ENCODE data around the gene DENND6B. TPM values are rescaled to one million over a fixed set of nuclear protein-coding genes. Genes with fewer than 3 reads are reported as not detected.

The DENND6B gene
- total and polyA plus RNA-seq, 4 donors: 0.86 to 1.2 (median 1.1) TPM

- WGBS: 90% methylated on average over 8 of the region's 8 CpGs
- TF ChIP-seq NR2F2 (IDR thresholded peaks at IDR 0.05): no peak
- TF ChIP-seq MAX (IDR thresholded peaks at IDR 0.05): no peak
- TF ChIP-seq HNF4A (conservative IDR thresholded peaks at IDR 0.05): no peak
- TF ChIP-seq RXRA (IDR thresholded peaks at IDR 0.05): no peak
- no peak for TF ChIP-seq JUND (IDR thresholded peaks at IDR 0.05)
- no peak for TF ChIP-seq HNF4G (IDR thresholded peaks at IDR 0.05)
- TF ChIP-seq CTCF (IDR thresholded peaks at IDR 0.05; ENCODE audit: low read depth, low read length, missing input control): no peak
- no peak for TF ChIP-seq FOXA2 (IDR thresholded peaks at IDR 0.05)
- TF ChIP-seq, protein P1, sequence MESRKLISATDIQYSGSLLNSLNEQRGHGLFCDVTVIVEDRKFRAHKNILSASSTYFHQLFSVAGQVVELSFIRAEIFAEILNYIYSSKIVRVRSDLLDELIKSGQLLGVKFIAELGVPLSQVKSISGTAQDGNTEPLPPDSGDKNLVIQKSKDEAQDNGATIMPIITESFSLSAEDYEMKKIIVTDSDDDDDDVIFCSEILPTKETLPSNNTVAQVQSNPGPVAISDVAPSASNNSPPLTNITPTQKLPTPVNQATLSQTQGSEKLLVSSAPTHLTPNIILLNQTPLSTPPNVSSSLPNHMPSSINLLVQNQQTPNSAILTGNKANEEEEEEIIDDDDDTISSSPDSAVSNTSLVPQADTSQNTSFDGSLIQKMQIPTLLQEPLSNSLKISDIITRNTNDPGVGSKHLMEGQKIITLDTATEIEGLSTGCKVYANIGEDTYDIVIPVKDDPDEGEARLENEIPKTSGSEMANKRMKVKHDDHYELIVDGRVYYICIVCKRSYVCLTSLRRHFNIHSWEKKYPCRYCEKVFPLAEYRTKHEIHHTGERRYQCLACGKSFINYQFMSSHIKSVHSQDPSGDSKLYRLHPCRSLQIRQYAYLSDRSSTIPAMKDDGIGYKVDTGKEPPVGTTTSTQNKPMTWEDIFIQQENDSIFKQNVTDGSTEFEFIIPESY (IDR thresholded peaks at IDR 0.05): no peak
- no peak for TF ChIP-seq YY1 (IDR thresholded peaks at IDR 0.05)
- TF ChIP-seq RAD21 (IDR thresholded peaks at IDR 0.05): no peak
- TF ChIP-seq GABPA (IDR thresholded peaks at IDR 0.05 in 1 of 2, conservative IDR thresholded peaks at IDR 0.05 in 1 of 2): no peak
- TF ChIP-seq, protein P2, sequence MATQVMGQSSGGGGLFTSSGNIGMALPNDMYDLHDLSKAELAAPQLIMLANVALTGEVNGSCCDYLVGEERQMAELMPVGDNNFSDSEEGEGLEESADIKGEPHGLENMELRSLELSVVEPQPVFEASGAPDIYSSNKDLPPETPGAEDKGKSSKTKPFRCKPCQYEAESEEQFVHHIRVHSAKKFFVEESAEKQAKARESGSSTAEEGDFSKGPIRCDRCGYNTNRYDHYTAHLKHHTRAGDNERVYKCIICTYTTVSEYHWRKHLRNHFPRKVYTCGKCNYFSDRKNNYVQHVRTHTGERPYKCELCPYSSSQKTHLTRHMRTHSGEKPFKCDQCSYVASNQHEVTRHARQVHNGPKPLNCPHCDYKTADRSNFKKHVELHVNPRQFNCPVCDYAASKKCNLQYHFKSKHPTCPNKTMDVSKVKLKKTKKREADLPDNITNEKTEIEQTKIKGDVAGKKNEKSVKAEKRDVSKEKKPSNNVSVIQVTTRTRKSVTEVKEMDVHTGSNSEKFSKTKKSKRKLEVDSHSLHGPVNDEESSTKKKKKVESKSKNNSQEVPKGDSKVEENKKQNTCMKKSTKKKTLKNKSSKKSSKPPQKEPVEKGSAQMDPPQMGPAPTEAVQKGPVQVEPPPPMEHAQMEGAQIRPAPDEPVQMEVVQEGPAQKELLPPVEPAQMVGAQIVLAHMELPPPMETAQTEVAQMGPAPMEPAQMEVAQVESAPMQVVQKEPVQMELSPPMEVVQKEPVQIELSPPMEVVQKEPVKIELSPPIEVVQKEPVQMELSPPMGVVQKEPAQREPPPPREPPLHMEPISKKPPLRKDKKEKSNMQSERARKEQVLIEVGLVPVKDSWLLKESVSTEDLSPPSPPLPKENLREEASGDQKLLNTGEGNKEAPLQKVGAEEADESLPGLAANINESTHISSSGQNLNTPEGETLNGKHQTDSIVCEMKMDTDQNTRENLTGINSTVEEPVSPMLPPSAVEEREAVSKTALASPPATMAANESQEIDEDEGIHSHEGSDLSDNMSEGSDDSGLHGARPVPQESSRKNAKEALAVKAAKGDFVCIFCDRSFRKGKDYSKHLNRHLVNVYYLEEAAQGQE (IDR thresholded peaks at IDR 0.05): no peak
- no peak for TF ChIP-seq SP1 (IDR thresholded peaks at IDR 0.05)
- Histone ChIP-seq H3K36me3 (ENCODE audit: control insufficient read depth in 4 of 4, insufficient read depth in 3 of 4, low read depth in 1 of 4, low read length in 3 of 4) (no peaks in the 10 kb centered on the region), H3K4me3 (ENCODE audit: low read depth in 1 of 3, low read length in 3 of 3) (no peak overlapping the region), H3K4me1 (ENCODE audit: control insufficient read depth in 4 of 4, insufficient read depth in 4 of 4, low read length in 3 of 4) (no peaks in the 10 kb centered on the region), H3K27me3 (ENCODE audit: control insufficient read depth in 4 of 4, insufficient read depth in 4 of 4, low read length in 3 of 4) (no peaks in the 10 kb centered on the region), H3K9ac (ENCODE audit: low read depth in 1 of 2, low read length in 2 of 2) (no peak overlapping the region), H3K9me3 (ENCODE audit: control insufficient read depth in 4 of 4, low read length in 3 of 4) (no peaks in the 10 kb centered on the region), H3K27ac (ENCODE audit: low read depth in 1 of 2, low read length in 2 of 2) (no peak overlapping the region)
- DNase-seq (ENCODE audit: low spot score): no peak
These were observed 6.7 kb downstream of the DENND6B start for GRCh38 chr22:50320116-50320515.

- no peaks in the 10 kb centered on the region for H3K9me3 ChIP-seq (ENCODE audit: control insufficient read depth in 4 of 4, low read length in 3 of 4)
- DNase-seq (ENCODE audit: low spot score): no peak
- H3K27me3 ChIP-seq (ENCODE audit: control insufficient read depth in 4 of 4, insufficient read depth in 4 of 4, low read length in 3 of 4): no peaks in the 10 kb centered on the region
- H3K9ac ChIP-seq (ENCODE audit: low read depth in 1 of 2, low read length in 2 of 2): no peak overlapping the region
- no peak overlapping the region for H3K4me3 ChIP-seq (ENCODE audit: low read depth in 1 of 3, low read length in 3 of 3)
- TF ChIP-seq EGR1 (IDR thresholded peaks at IDR 0.05; ENCODE audit: low read depth in 2 of 2) (no peak), CTCF (IDR thresholded peaks at IDR 0.05; ENCODE audit: low read depth, low read length, missing input control) (no peak), TAF1 (conservative IDR thresholded peaks at IDR 0.05) (no peak), HNF4G (IDR thresholded peaks at IDR 0.05) (no peak), HNF4A (conservative IDR thresholded peaks at IDR 0.05) (no peak), SP1 (IDR thresholded peaks at IDR 0.05) (no peak)
- TF ChIP-seq, protein P1 (IDR thresholded peaks at IDR 0.05): no peak
- TF ChIP-seq, protein P2 (IDR thresholded peaks at IDR 0.05): no peak
- H3K27ac ChIP-seq (ENCODE audit: low read depth in 1 of 2, low read length in 2 of 2): no peak overlapping the region
- no peaks in the 10 kb centered on the region for H3K4me1 ChIP-seq (ENCODE audit: control insufficient read depth in 4 of 4, insufficient read depth in 4 of 4, low read length in 3 of 4)
- WGBS: 93% methylated on average over 15 of the region's 15 CpGs
- no peaks in the 10 kb centered on the region for H3K36me3 ChIP-seq (ENCODE audit: control insufficient read depth in 4 of 4, insufficient read depth in 3 of 4, low read depth in 1 of 4, low read length in 3 of 4)
These were observed 7.3 kb downstream of the DENND6B start for GRCh38 chr22:50319503-50319951.

Measured in liver (tissue), 9 donors.